ENCODE measurements around the gene OR13C2.
A peak's percentile ranks its signal among the peaks of the same experiment; 100 is the strongest.
"Not testable (repeated sequence)": the region's sequence is repeated elsewhere in the genome, so short reads cannot be mapped to it uniquely, and the experiment has no call there.

Gene OR13C2

GRCh38 chr9:104605527-104605926 is at the start of gene OR13C2:
TSS of gene OR13C2 (minus strand) at chr9:104605627. CDS start at chr9:104605627, 0 bp downstream.
- not testable (repeated sequence) for DNase-seq (ENCODE audit: low read depth in 2 of 2)

GRCh38 chr9:104635456-104635855 is 30.0 kb upstream of the OR13C2 start:
- peak; percentile 79 to 80 for DNase-seq (ENCODE audit: low read depth in 2 of 2)

- DNase-seq (ENCODE audit: low read depth in 2 of 2) = no peak
These were observed 28.6 kb upstream of the OR13C2 start for GRCh38 chr9:104633976-104634520.

GRCh38 chr9:104625964-104626363 is 20.5 kb upstream of the OR13C2 start:
- not testable (repeated sequence) for DNase-seq (ENCODE audit: low read depth in 2 of 2)

- no peak for DNase-seq (ENCODE audit: low read depth in 2 of 2)
These were observed 12.7 kb upstream of the OR13C2 start, which contains the start of gene OR13C9 for GRCh38 chr9:104618104-104618503. TSS of gene OR13C9 (minus strand) at chr9:104618204. CDS start at chr9:104618204, 0 bp downstream.

- peak in 1 of 2 experiments; percentile 12 for DNase-seq (ENCODE audit: low read depth in 2 of 2)
These were observed 12.0 kb upstream of the OR13C2 start for GRCh38 chr9:104617418-104617817.

GRCh38 chr9:104611213-104611612 is 5.8 kb upstream of the OR13C2 start:
- DNase-seq (ENCODE audit: low read depth in 2 of 2) = no peak

- DNase-seq (ENCODE audit: low read depth in 2 of 2) = no peak
These were observed 2.9 kb upstream of the OR13C2 start for GRCh38 chr9:104608336-104608735.

- no peak for DNase-seq (ENCODE audit: low read depth in 2 of 2)
These were observed 725 bp upstream of the OR13C2 start for GRCh38 chr9:104606152-104606551.

GRCh38 chr9:104604801-104605200 is 626 bp downstream of the OR13C2 start:
- no peak for DNase-seq (ENCODE audit: low read depth in 2 of 2)

GRCh38 chr9:104599313-104599712 is 6.1 kb downstream of the OR13C2 start, which contains the start of gene OR13C5:
TSS of gene OR13C5 (minus strand) at chr9:104599413. CDS start at chr9:104599413, 0 bp downstream.
- DNase-seq (ENCODE audit: low read depth in 2 of 2) = not testable (repeated sequence)

GRCh38 chr9:104598749-104599148 is 6.7 kb downstream of the OR13C2 start:
- not testable (repeated sequence) for DNase-seq (ENCODE audit: low read depth in 2 of 2)

- DNase-seq (ENCODE audit: low read depth in 2 of 2) = peak; percentile 54 to 55
These were observed 15.8 kb downstream of the OR13C2 start for GRCh38 chr9:104589626-104590025.

GRCh38 chr9:104586496-104587180 is 18.8 kb downstream of the OR13C2 start:
- peak; percentile 94 to 95 for DNase-seq (ENCODE audit: low read depth in 2 of 2)

- no peak for DNase-seq (ENCODE audit: low read depth in 2 of 2)
These were observed 24.9 kb downstream of the OR13C2 start for GRCh38 chr9:104580562-104580961.

- DNase-seq (ENCODE audit: low read depth in 2 of 2) = no peak
These were observed 28.2 kb downstream of the OR13C2 start for GRCh38 chr9:104577263-104577662.

- DNase-seq (ENCODE audit: low read depth in 2 of 2) = peak in 1 of 2 experiments; percentile 18
These were observed 30.0 kb downstream of the OR13C2 start for GRCh38 chr9:104575456-104575855.

GRCh38 chr9:104572612-104573011 is 32.8 kb downstream of the OR13C2 start:
- no peak for DNase-seq (ENCODE audit: low read depth in 2 of 2)

- no peak for DNase-seq (ENCODE audit: low read depth in 2 of 2)
These were observed 36.6 kb downstream of the OR13C2 start, which contains the start of gene OR13C8 for GRCh38 chr9:104568868-104569267. TSS of gene OR13C8 (plus strand) at chr9:104569168. CDS start at chr9:104569168, 0 bp downstream.

- no peak for DNase-seq (ENCODE audit: low read depth in 2 of 2)
These were observed 41.1 kb downstream of the OR13C2 start for GRCh38 chr9:104564358-104564757.

- DNase-seq (ENCODE audit: low read depth in 2 of 2) = no peak
These were observed 48.4 kb downstream of the OR13C2 start for GRCh38 chr9:104556830-104557634.

GRCh38 chr9:104555521-104555920 is 49.9 kb downstream of the OR13C2 start:
- DNase-seq (ENCODE audit: low read depth in 2 of 2) = peak; percentile 40 to 42
